HCT116 (cell line): ENCODE measurements around the gene GALNT18. TPM values are rescaled to one million over a fixed set of nuclear protein-coding genes. Genes with fewer than 3 reads are reported as not detected.

Experiments
- ATAC-seq: fragments of 200-7000 bp; cut with Tn5 transposase; 2 replicates; pipeline ENCODE4 v1.9.1; 2020; ENCODE audit warnings: mild to moderate bottlenecking, moderate library complexity
- BruUV-seq: library from RNA; stranded (reverse); fragments of 400-500 nt; replicated peaks from 2 replicates; lab custom pipeline; 2021; lab: Mats Ljungman, UMichigan
- CTCF ChIA-PET: fragments of 300-600 bp; sonication (Branson Sonifier 250); formaldehyde crosslinking; loops from one replicate; lab custom pipeline; 2021; ENCODE audit warnings: antibody characterized with exemption; lab: Charles Lee
- POLR2A ChIA-PET: fragments of 300-600, 350-600 bp; sonication (Branson Sonifier 250); formaldehyde crosslinking; loops from one replicate; lab custom pipeline; 2021; ENCODE audit warnings: antibody characterized with exemption; lab: Charles Lee
- RAD21 ChIA-PET, 2 experiments: fragments of 300-600 bp; sonication (Branson Sonifier 250); formaldehyde crosslinking; loops; one replicate each; lab custom pipeline; 2023; ENCODE audit warnings: low total read pairs in 2 of 2; ENCODE audit not compliant: uncharacterized antibody in 2 of 2, unreplicated experiment in 2 of 2, low non-redundant PET in 1 of 2; lab: Charles Lee
- DNase-seq: peaks from one replicate; pipeline ENCODE4 v3.0.0-alpha.2; 2010; ENCODE audit warnings: low read depth, low spot score
- H2AFZ ChIP-seq: fragments of 200-600 bp; shearing (Covaris generic), sonication (generic); 2 replicates; pipeline ENCODE4 v1.6.1; 2017; ENCODE audit warnings: low read depth, mixed run types, mixed read lengths, antibody characterized with exemption, low read length; ENCODE audit not compliant: poor library complexity, severe bottlenecking
- H3K27ac ChIP-seq: 2 replicates; pipeline ENCODE4 v1.5.1; 2012; ENCODE audit warnings: low read depth, low read length
- H3K27me3 ChIP-seq: fragments of 200-600 bp; sonication (generic); 2 replicates; pipeline ENCODE4 v1.6.1; 2016; ENCODE audit warnings: mixed run types, low read length, mixed read lengths; ENCODE audit not compliant: insufficient read depth
- H3K36me3 ChIP-seq, 2 experiments: fragments of 200-500 bp in 1 of 2; fragments of 200-600 bp in 1 of 2; sonication (Bioruptor generic) in 1 of 2; sonication (generic) in 1 of 2; 2 replicates each; pipeline versions ENCODE4 v1.5.1 to v1.6.1; 2014 to 2016; ENCODE audit warnings: low read length in 2 of 2, inconsistent platforms in 1 of 2, mixed read lengths in 1 of 2, mixed run types in 1 of 2; ENCODE audit not compliant: insufficient read depth in 2 of 2, control insufficient read depth in 1 of 2
- H3K4me1 ChIP-seq, 2 experiments: fragments of 200-600 bp in 1 of 2; sonication (generic) in 1 of 2; 2 replicates each; pipeline versions ENCODE4 v1.5.1 to v1.6.1; 2012 to 2017; ENCODE audit warnings: low read length in 2 of 2, inconsistent platforms in 1 of 2, mild to moderate bottlenecking in 1 of 2, mixed read lengths in 1 of 2, mixed run types in 1 of 2, moderate library complexity in 1 of 2; ENCODE audit not compliant: insufficient read depth in 2 of 2, control insufficient read depth in 1 of 2
- H3K4me2 ChIP-seq: fragments of 200-600 bp; sonication (generic); 2 replicates; pipeline ENCODE4 v1.6.1; 2017; ENCODE audit warnings: mixed run types, low read length, mixed read lengths
- H3K4me3 ChIP-seq, 2 experiments: fragments of 200-600 bp in 1 of 2; sonication (generic) in 1 of 2; replicated peaks in 1 of 2; 2 replicates each; pipeline ENCODE4 v1.5.1; 2011 to 2016; ENCODE audit warnings: low read length in 2 of 2, control low read depth in 1 of 2, low read depth in 1 of 2, mild to moderate bottlenecking in 1 of 2, mixed read lengths in 1 of 2, mixed run types in 1 of 2
- H3K79me2 ChIP-seq: fragments of 200-600 bp; sonication (generic); 2 replicates; pipeline ENCODE4 v1.6.1; 2017; ENCODE audit warnings: mild to moderate bottlenecking, mixed run types, low read length, moderate library complexity, mixed read lengths; ENCODE audit not compliant: insufficient read depth
- H3K9ac ChIP-seq: fragments of 200-600 bp; sonication (generic); 2 replicates; pipeline ENCODE4 v1.6.1; 2016; ENCODE audit warnings: low read length, mixed read lengths
- H3K9me2 ChIP-seq: fragments of 200-600 bp; sonication (generic), shearing (Covaris generic); 2 replicates; pipeline ENCODE4 v1.6.1; 2017; ENCODE audit warnings: mixed run types, mild to moderate bottlenecking, moderate library complexity; ENCODE audit not compliant: insufficient read depth
- H3K9me3 ChIP-seq, 2 experiments: fragments of 200-500 bp in 1 of 2; fragments of 200-600 bp in 1 of 2; sonication (Bioruptor generic) in 1 of 2; sonication (generic) in 1 of 2; 2 replicates each; pipeline ENCODE4 v1.6.1; 2014 to 2017; ENCODE audit warnings: low read length in 2 of 2, mixed read lengths in 2 of 2, inconsistent platforms in 1 of 2, low read depth in 1 of 2, mild to moderate bottlenecking in 1 of 2, mixed run types in 1 of 2, moderate library complexity in 1 of 2; ENCODE audit not compliant: control insufficient read depth in 1 of 2, insufficient read depth in 1 of 2
- H4K20me1 ChIP-seq: fragments of 200-600 bp; sonication (generic), shearing (Covaris generic); 2 replicates; pipeline ENCODE4 v1.6.1; 2017; ENCODE audit warnings: mixed run types, mild to moderate bottlenecking, moderate library complexity; ENCODE audit not compliant: insufficient read depth
- ATF3 ChIP-seq: IDR thresholded peaks from 2 replicates; pipeline ENCODE4 v1.6.1; 2012
- CBX3 ChIP-seq: IDR thresholded peaks from 2 replicates; pipeline ENCODE4 v1.6.1; 2012; ENCODE audit warnings: low read depth
- CEBPB ChIP-seq: IDR thresholded peaks from 2 replicates; pipeline ENCODE4 v1.6.1; 2012; ENCODE audit warnings: low read depth
- CTCF ChIP-seq, 3 experiments: fragments of 200-600 bp in 1 of 3; sonication (generic) in 1 of 3; IDR thresholded peaks in 2 of 3; conservative IDR thresholded peaks in 1 of 3; 2 replicates each; pipeline ENCODE4 v1.5.1; 2012 to 2017; ENCODE audit warnings: low read depth in 2 of 3, low read length in 2 of 3, antibody characterized with exemption in 1 of 3, borderline replicate concordance in 1 of 3, control low read depth in 1 of 3, mild to moderate bottlenecking in 1 of 3, mixed read lengths in 1 of 3, mixed run types in 1 of 3, moderate library complexity in 1 of 3; ENCODE audit not compliant: insufficient read depth in 1 of 3
- ELF1 ChIP-seq: IDR thresholded peaks from 2 replicates; pipeline ENCODE4 v1.6.1; 2012; ENCODE audit warnings: low read depth, borderline replicate concordance
- EZH2 ChIP-seq: fragments of 200-600 bp; sonication (generic); IDR thresholded peaks from 2 replicates; pipeline ENCODE4 v1.6.1; 2017; ENCODE audit warnings: antibody characterized with exemption, mixed run types
- EZH2phosphoT487 ChIP-seq: fragments of 200-600 bp; IDR thresholded peaks from 2 replicates; pipeline ENCODE4 v1.6.1; 2018; ENCODE audit warnings: antibody characterized with exemption, borderline replicate concordance
- FOSL1 ChIP-seq: IDR thresholded peaks from 2 replicates; pipeline ENCODE4 v1.6.1; 2012; ENCODE audit warnings: low read depth
- JUND ChIP-seq: IDR thresholded peaks from 2 replicates; pipeline ENCODE4 v1.6.1; 2012
- POLR2A ChIP-seq: IDR thresholded peaks from 2 replicates; pipeline ENCODE4 v1.7.0; 2011; ENCODE audit warnings: borderline replicate concordance; ENCODE audit not compliant: insufficient read depth, insufficient read length; ENCODE audit errors: extremely low read depth
- SIN3A ChIP-seq: IDR thresholded peaks from 2 replicates; pipeline ENCODE4 v1.6.1; 2012; ENCODE audit warnings: low read depth
- SRF ChIP-seq: IDR thresholded peaks from 2 replicates; pipeline ENCODE4 v1.6.1; 2012; ENCODE audit warnings: low read depth
- TCF7L2 ChIP-seq: IDR thresholded peaks from 2 replicates; pipeline ENCODE4 v1.7.0; 2011; ENCODE audit warnings: borderline replicate concordance, inconsistent platforms; ENCODE audit not compliant: insufficient read depth, insufficient read length; ENCODE audit errors: extremely low read depth
- YY1 ChIP-seq: IDR thresholded peaks from 2 replicates; pipeline ENCODE4 v1.6.1; 2011; ENCODE audit warnings: low read length, low read depth, moderate library complexity, mild to moderate bottlenecking; ENCODE audit not compliant: insufficient replicate concordance; ENCODE audit errors: extremely low read depth
- ZNF274 ChIP-seq: fragments of 200-500 bp; sonication (Bioruptor generic); IDR thresholded peaks from 2 replicates; pipeline ENCODE4 v1.6.1; 2014; ENCODE audit warnings: mild to moderate bottlenecking, low read depth, low read length, inconsistent platforms
- intact Hi-C: fragments of 100-400 bp; cut with micrococcal nuclease; formaldehyde crosslinking; loops from 2 replicates; pipeline ENCODE4 v1.10.0; 2022
- total RNA-seq: library from RNA; stranded (reverse); gene quantifications from one replicate; pipeline ENCODE4 v1.2.1, GENCODE V29; 2021; ENCODE audit not compliant: unreplicated experiment
- TF ChIP-seq, protein P1 (sequence below): IDR thresholded peaks from 2 replicates; pipeline ENCODE4 v1.6.1; 2012; ENCODE audit warnings: low read depth

The GALNT18 gene
- total RNA-seq, 1 experiment from 2014 or later = 19.9 TPM

- H3K4me3 ChIP-seq = no peak overlapping the region
- H3K27ac ChIP-seq = no peak overlapping the region
- ChIA-PET RAD21 (no interaction called here), POLR2A (no interaction called here), CTCF (no interaction called here)
- no peaks in the 10 kb centered on the region for H3K27me3 ChIP-seq
- DNase-seq (no peak), ATAC-seq (no peak)
- peaks cover 0 to 4% of the 10 kb centered on the region in 2 experiments; a peak in 1 of 4 replicates for H3K9me3 ChIP-seq
- H3K9me2 ChIP-seq = no peaks in the 10 kb centered on the region
- H3K4me2 ChIP-seq = no peak overlapping the region
- no peak overlapping the region for H2AFZ ChIP-seq
- TF ChIP-seq ATF3 (no peak), POLR2A (no peak), FOSL1 (no peak), CBX3 (no peak), ZNF274 (no peak), TCF7L2 (no peak), SIN3A (no peak), ELF1 (no peak), EZH2phosphoT487 (no peak), CTCF (IDR thresholded peaks at IDR 0.05 in 2 of 3, conservative IDR thresholded peaks at IDR 0.05 in 1 of 3; ENCODE audit: borderline replicate concordance in 1 of 3, insufficient read depth in 1 of 3, low read depth in 2 of 3, low read length in 2 of 3) (no peak), YY1 (no peak), SRF (no peak), EZH2 (no peak), CEBPB (no peak), JUND (no peak)
- TF ChIP-seq, protein P1, sequence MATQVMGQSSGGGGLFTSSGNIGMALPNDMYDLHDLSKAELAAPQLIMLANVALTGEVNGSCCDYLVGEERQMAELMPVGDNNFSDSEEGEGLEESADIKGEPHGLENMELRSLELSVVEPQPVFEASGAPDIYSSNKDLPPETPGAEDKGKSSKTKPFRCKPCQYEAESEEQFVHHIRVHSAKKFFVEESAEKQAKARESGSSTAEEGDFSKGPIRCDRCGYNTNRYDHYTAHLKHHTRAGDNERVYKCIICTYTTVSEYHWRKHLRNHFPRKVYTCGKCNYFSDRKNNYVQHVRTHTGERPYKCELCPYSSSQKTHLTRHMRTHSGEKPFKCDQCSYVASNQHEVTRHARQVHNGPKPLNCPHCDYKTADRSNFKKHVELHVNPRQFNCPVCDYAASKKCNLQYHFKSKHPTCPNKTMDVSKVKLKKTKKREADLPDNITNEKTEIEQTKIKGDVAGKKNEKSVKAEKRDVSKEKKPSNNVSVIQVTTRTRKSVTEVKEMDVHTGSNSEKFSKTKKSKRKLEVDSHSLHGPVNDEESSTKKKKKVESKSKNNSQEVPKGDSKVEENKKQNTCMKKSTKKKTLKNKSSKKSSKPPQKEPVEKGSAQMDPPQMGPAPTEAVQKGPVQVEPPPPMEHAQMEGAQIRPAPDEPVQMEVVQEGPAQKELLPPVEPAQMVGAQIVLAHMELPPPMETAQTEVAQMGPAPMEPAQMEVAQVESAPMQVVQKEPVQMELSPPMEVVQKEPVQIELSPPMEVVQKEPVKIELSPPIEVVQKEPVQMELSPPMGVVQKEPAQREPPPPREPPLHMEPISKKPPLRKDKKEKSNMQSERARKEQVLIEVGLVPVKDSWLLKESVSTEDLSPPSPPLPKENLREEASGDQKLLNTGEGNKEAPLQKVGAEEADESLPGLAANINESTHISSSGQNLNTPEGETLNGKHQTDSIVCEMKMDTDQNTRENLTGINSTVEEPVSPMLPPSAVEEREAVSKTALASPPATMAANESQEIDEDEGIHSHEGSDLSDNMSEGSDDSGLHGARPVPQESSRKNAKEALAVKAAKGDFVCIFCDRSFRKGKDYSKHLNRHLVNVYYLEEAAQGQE = no peak
- H3K36me3 ChIP-seq = peaks cover 0 to 5% of the 10 kb centered on the region in 2 experiments; a peak in 1 of 4 replicates
- intact Hi-C loops = no loop called here
- H3K4me1 ChIP-seq = no peaks in the 10 kb centered on the region
- BruUV-seq = no TSS peak
- no peaks in the 10 kb centered on the region for H4K20me1 ChIP-seq
- no peaks in the 10 kb centered on the region for H3K79me2 ChIP-seq
- no peak overlapping the region for H3K9ac ChIP-seq
These were observed 250.9 kb downstream of the GALNT18 start for GRCh38 chr11:11370962-11371303.
